Gastrocnemius medialis (tissue), 4 donors: ENCODE results near the gene SYCP2.

Source experiments
- POLR2A ChIP-seq, 2 donors: fragments of 450-650 bp; IDR thresholded peaks; one replicate each; pipeline ENCODE4 v1.6.1; 2017; ENCODE audit warnings: antibody characterized with exemption in 2 of 2, mild to moderate bottlenecking in 2 of 2, moderate library complexity in 2 of 2
- TF ChIP-seq, protein P1 (sequence below), 5 experiments: fragments of 450-650 bp in 3 of 5; fragments of 200-600 bp in 2 of 5; sonication (generic) in 2 of 5; IDR thresholded peaks in 4 of 5; conservative IDR thresholded peaks in 1 of 5; 1 replicate in 4 of 5; 2 replicates in 1 of 5; pipeline ENCODE4 v1.5.1; 2016 to 2019; ENCODE audit warnings: antibody characterized with exemption in 5 of 5, mild to moderate bottlenecking in 3 of 5, moderate library complexity in 3 of 5

GRCh38 chr20:59940956-59941294, 7.5 kb upstream of the SYCP2 start:
- TF ChIP-seq, protein P1, sequence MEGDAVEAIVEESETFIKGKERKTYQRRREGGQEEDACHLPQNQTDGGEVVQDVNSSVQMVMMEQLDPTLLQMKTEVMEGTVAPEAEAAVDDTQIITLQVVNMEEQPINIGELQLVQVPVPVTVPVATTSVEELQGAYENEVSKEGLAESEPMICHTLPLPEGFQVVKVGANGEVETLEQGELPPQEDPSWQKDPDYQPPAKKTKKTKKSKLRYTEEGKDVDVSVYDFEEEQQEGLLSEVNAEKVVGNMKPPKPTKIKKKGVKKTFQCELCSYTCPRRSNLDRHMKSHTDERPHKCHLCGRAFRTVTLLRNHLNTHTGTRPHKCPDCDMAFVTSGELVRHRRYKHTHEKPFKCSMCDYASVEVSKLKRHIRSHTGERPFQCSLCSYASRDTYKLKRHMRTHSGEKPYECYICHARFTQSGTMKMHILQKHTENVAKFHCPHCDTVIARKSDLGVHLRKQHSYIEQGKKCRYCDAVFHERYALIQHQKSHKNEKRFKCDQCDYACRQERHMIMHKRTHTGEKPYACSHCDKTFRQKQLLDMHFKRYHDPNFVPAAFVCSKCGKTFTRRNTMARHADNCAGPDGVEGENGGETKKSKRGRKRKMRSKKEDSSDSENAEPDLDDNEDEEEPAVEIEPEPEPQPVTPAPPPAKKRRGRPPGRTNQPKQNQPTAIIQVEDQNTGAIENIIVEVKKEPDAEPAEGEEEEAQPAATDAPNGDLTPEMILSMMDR (IDR thresholded peaks at IDR 0.05 in 4 of 5, conservative IDR thresholded peaks at IDR 0.05 in 1 of 5), result no peak
- no peak for TF ChIP-seq POLR2A (IDR thresholded peaks at IDR 0.05)
